Aorta (tissue), 5 donors: Measurements from ENCODE around the gene DCXR. TPM values are rescaled to one million over a fixed set of nuclear protein-coding genes. Genes with fewer than 3 reads are reported as not detected.

Experiments used
- ATAC-seq: fragments of 200-7000 bp; cut with Tn5 transposase; one replicate; pipeline ENCODE4 v1.9.1; 2022; ENCODE audit warnings: moderate library complexity; ENCODE audit not compliant: low FRiP score
- DNase-seq, 2 donors: peaks; one replicate each; pipeline ENCODE4 v3.0.0-alpha.2; 2020
- H3K27ac ChIP-seq, 2 donors: one replicate each; pipeline ENCODE4 v1.5.1; 2013; ENCODE audit warnings: low read length in 2 of 2, mild to moderate bottlenecking in 2 of 2, moderate library complexity in 2 of 2, control low read depth in 1 of 2, inconsistent platforms in 1 of 2, low read depth in 1 of 2
- H3K27me3 ChIP-seq, 2 donors: one replicate each; pipeline ENCODE4 v1.6.1; 2013; ENCODE audit warnings: control low read depth in 1 of 2, low read length in 1 of 2, mild to moderate bottlenecking in 1 of 2, moderate library complexity in 1 of 2; ENCODE audit not compliant: insufficient read depth in 2 of 2, control insufficient read depth in 1 of 2
- H3K36me3 ChIP-seq, 2 donors: one replicate each; pipeline ENCODE4 v1.6.1; 2013; ENCODE audit warnings: control low read depth in 1 of 2, low read length in 1 of 2, mild to moderate bottlenecking in 1 of 2; ENCODE audit not compliant: insufficient read depth in 2 of 2, control insufficient read depth in 1 of 2
- H3K4me1 ChIP-seq, 2 donors: one replicate each; pipeline ENCODE4 v1.6.1; 2013; ENCODE audit warnings: low read length in 2 of 2, control low read depth in 1 of 2, mild to moderate bottlenecking in 1 of 2, moderate library complexity in 1 of 2; ENCODE audit not compliant: insufficient read depth in 2 of 2, control insufficient read depth in 1 of 2
- H3K4me3 ChIP-seq, 2 donors: one replicate each; pipeline ENCODE4 v1.5.1; 2013; ENCODE audit warnings: low read length in 2 of 2, control low read depth in 1 of 2, mild to moderate bottlenecking in 1 of 2
- H3K9me3 ChIP-seq: one replicate; pipeline ENCODE4 v1.6.1; 2013; ENCODE audit warnings: mild to moderate bottlenecking, low read length; ENCODE audit not compliant: control insufficient read depth
- WGBS, 2 donors: extraction: QIAGEN DNeasy Blood & Tissue Kit; methylation state at CpG; one replicate each; pipeline ENCODE4 v1.1.7; 2013; 5-methylcytosine and 5-hydroxymethylcytosine counted together
- intact Hi-C, 2 donors: fragments of 100-400 bp; cut with DNase I; formaldehyde crosslinking; loops; one replicate each; pipeline versions ENCODE4 v1.14.2 to v1.15.0; 2022
- polyA plus RNA-seq, 2 donors: library from polyadenylated mRNA; stranded (reverse); fragments of 200-250 nt; gene quantifications; one replicate each; pipeline ENCODE4 v1.2.3, GENCODE V29; 2013
- total RNA-seq, 2 donors: library from RNA; stranded (reverse); fragmentation: NEBNext Ultra II Directional; extraction: Animal tissue kit (Norgen Biotek cat#: 25700); gene quantifications; one replicate each; pipeline ENCODE4 v1.2.1, GENCODE V29; 2021
- donor health status: healthy with polysubstance abuse.
- donor health status: Bipolar disorder and iron deficiency.
- donor health status: DM: no; HTN: no; CAD: no.
- donor health status: DM: no; HTN: no; CAD: no.
- donor health status: DM: yes; HTN: yes; CAD: no.

The DCXR gene
- total and polyA plus RNA-seq, 4 donors = 34.9 to 81.0 (median 71.1) TPM

- Histone ChIP-seq H3K36me3 (peaks cover 0 to 2% of the 10 kb centered on the region in 2 donors), H3K9me3 (no peaks in the 10 kb centered on the region), H3K27me3 (no peaks in the 10 kb centered on the region), H3K27ac (no peak within 1 kb of the TSS), H3K4me3 (peak within 1 kb of the TSS; percentile 88 to 92), H3K4me1 (no peaks in the 10 kb centered on the region)
- no peak for ATAC-seq
- peak; percentile 84 to 94 for DNase-seq
- intact Hi-C loops = no loop called here
- 0 to 1% methylated on average over 64 to 94 of the region's 94 CpGs for whole genome bisulfite sequencing, 2 donors
Observed at GRCh38 chr17:82051776-82052637, 14.5 kb upstream of the DCXR start, which contains the start of the genes GPS1 and RFNG. GPS1 (plus strand) TSS chr17:82051898; CDS start chr17:82051932, 34 bp downstream. RFNG (minus strand) TSS chr17:82051811; CDS start chr17:82051766, 45 bp downstream.

GRCh38 chr17:82050761-82051641 lies 13.5 kb upstream of the DCXR start:
- DNase-seq (peak in 1 of 2 donors; percentile 54), ATAC-seq (no peak)
- Histone ChIP-seq H3K36me3 (peaks cover 0 to 2% of the 10 kb centered on the region in 2 donors), H3K27ac (no peak overlapping the region), H3K4me3 (peak overlapping the region; percentile 88 to 92), H3K4me1 (no peaks in the 10 kb centered on the region), H3K27me3 (no peaks in the 10 kb centered on the region), H3K9me3 (no peaks in the 10 kb centered on the region)
- whole genome bisulfite sequencing, 2 donors = 13 to 18% methylated on average over 59 to 79 of the region's 79 CpGs
- intact Hi-C loops = no loop called here

- DNase-seq = no peak
Observed at GRCh38 chr17:82050152-82050760, 12.8 kb upstream of the DCXR start.

GRCh38 chr17:82049521-82049971 lies 12.0 kb upstream of the DCXR start:
- intact Hi-C loops = no loop called here
- Histone ChIP-seq H3K36me3 (no peaks in the 10 kb centered on the region), H3K4me1 (no peaks in the 10 kb centered on the region), H3K9me3 (no peaks in the 10 kb centered on the region), H3K4me3 (no peak overlapping the region), H3K27ac (no peak overlapping the region), H3K27me3 (no peaks in the 10 kb centered on the region)
- DNase-seq (no peak), ATAC-seq (no peak)
- 93 to 94% methylated on average over 13 to 16 of the region's 16 CpGs for WGBS, 2 donors

More at GRCh38 chr17:82050152-82050760, 12.8 kb upstream of the DCXR start:
- no peak for ATAC-seq
- no peaks in the 10 kb centered on the region for H3K9me3 ChIP-seq
- peaks cover 0 to 2% of the 10 kb centered on the region in 2 donors for H3K36me3 ChIP-seq
- H3K27me3 ChIP-seq = no peaks in the 10 kb centered on the region
- intact Hi-C loops = no loop called here
- no peak overlapping the region for H3K27ac ChIP-seq
- 87 to 91% methylated on average over 28 of the region's 28 CpGs for WGBS, 2 donors
- H3K4me1 ChIP-seq = no peaks in the 10 kb centered on the region
- H3K4me3 ChIP-seq = no peak overlapping the region

GRCh38 chr17:82049106-82049505 lies 11.6 kb upstream of the DCXR start:
- Histone ChIP-seq H3K27me3 (no peaks in the 10 kb centered on the region), H3K36me3 (no peaks in the 10 kb centered on the region), H3K4me3 (no peak overlapping the region), H3K9me3 (no peaks in the 10 kb centered on the region), H3K4me1 (no peaks in the 10 kb centered on the region), H3K27ac (no peak overlapping the region)
- DNase-seq = no peak
- no peak for ATAC-seq
- WGBS, 2 donors = 85 to 87% methylated on average over 8 of the region's 8 CpGs
- intact Hi-C loops = no loop called here

- Histone ChIP-seq H3K4me3 (no peak overlapping the region), H3K27me3 (no peaks in the 10 kb centered on the region), H3K36me3 (no peaks in the 10 kb centered on the region), H3K9me3 (no peaks in the 10 kb centered on the region), H3K4me1 (no peaks in the 10 kb centered on the region), H3K27ac (no peak overlapping the region)
- intact Hi-C loops = no loop called here
- ATAC-seq (no peak), DNase-seq (no peak)
- WGBS, 2 donors = 90 to 93% methylated on average over 18 to 20 of the region's 20 CpGs
Observed at GRCh38 chr17:82048571-82048971, 11.1 kb upstream of the DCXR start.

- Histone ChIP-seq H3K36me3 (no peaks in the 10 kb centered on the region), H3K4me1 (no peaks in the 10 kb centered on the region), H3K9me3 (no peaks in the 10 kb centered on the region), H3K27ac (no peak overlapping the region), H3K4me3 (no peak overlapping the region), H3K27me3 (no peaks in the 10 kb centered on the region)
- DNase-seq (no peak), ATAC-seq (no peak)
- intact Hi-C loops = no loop called here
- 86 to 89% methylated on average over 18 to 25 of the region's 25 CpGs for WGBS, 2 donors
Observed at GRCh38 chr17:82047914-82048570, 10.5 kb upstream of the DCXR start.

GRCh38 chr17:82047379-82047778 lies 9.9 kb upstream of the DCXR start:
- intact Hi-C loops = no loop called here
- Histone ChIP-seq H3K4me1 (no peaks in the 10 kb centered on the region), H3K27me3 (no peaks in the 10 kb centered on the region), H3K4me3 (no peak overlapping the region), H3K27ac (no peak overlapping the region), H3K36me3 (no peaks in the 10 kb centered on the region), H3K9me3 (no peaks in the 10 kb centered on the region)
- ATAC-seq = no peak
- DNase-seq = no peak
- 88 to 91% methylated on average over 24 of the region's 24 CpGs for WGBS, 2 donors
